ENCODE data around the gene BICDL2. TPM values are rescaled to one million over a fixed set of nuclear protein-coding genes. Genes with fewer than 3 reads are reported as not detected.

BICDL2 gene
- total and polyA plus RNA-seq, 2 of the 8 experiments (the other 6 are each of a cell fraction or from before 2014, with no cell fraction given) = 7.3 to 15.9 TPM

DNA sequence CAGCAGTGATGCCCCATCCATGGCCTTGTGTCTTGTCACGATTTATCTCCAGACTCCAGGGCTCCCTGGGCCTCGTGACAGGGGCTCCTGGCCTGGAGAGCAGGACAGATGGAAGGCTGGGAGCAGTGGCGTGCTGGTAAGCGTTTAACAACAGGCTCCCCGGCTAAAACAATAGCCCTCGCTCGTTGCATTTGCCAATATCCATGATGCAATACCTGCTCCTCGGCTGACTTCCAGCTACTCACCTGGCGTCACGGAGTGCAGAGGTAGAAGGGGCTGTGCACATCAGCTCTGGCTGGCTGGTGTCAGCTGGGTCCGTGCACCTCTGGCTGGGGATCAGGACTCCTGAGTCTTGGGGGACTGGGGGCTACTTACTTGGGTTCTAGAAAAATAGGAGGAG, 1.5 kb upstream of the BICDL2 start (continued):
- no peak for TF ChIP-seq GTF2F1 (IDR thresholded peaks at IDR 0.05; ENCODE audit: borderline replicate concordance, low read depth, low read length)
- no peak for TF ChIP-seq POU5F1 (IDR thresholded peaks at IDR 0.05; ENCODE audit: low read depth, low read length)

All from H1 (cell line).